Measurements from ENCODE around the gene ZNF354C. TPM values are rescaled to one million over a fixed set of nuclear protein-coding genes. Genes with fewer than 3 reads are reported as not detected.

The ZNF354C gene
- total and polyA plus RNA-seq, 7 experiments from 2014 or later = 0.97 to 12.3 (median 4.3) TPM

- no peak for ATAC-seq
- H3K27me3 Mint-ChIP-seq = peaks cover 0 to 16% (median 8%) of the 10 kb centered on the region in 5 donors
- intact Hi-C loops (cut with micrococcal nuclease) = no loop called here
- H3K4me3 ChIP-seq (ENCODE audit: low read length) = no peak overlapping the region
- H3K4me1 ChIP-seq (ENCODE audit: control insufficient read depth in 2 of 2, insufficient read depth in 2 of 2, low read length in 2 of 2) = no peaks in the 10 kb centered on the region
- ChIA-PET CTCF (no interaction called here), POLR2A (no interaction called here)
- peaks cover 0 to under 1% (median 0%) of the 10 kb centered on the region in 7 donors for H3K4me1 Mint-ChIP-seq
- peaks cover 0 to 38% (median 14%) of the 10 kb centered on the region in 11 donors for H3K9me3 Mint-ChIP-seq
- H3K9me3 ChIP-seq (ENCODE audit: control insufficient read depth in 2 of 3, low read length in 3 of 3) = no peaks in the 10 kb centered on the region
- DNase-seq = no peak
- H3K27ac Mint-ChIP-seq = no peak overlapping the region
- H3K27me3 ChIP-seq (ENCODE audit: control insufficient read depth in 2 of 2, insufficient read depth in 2 of 2, low read length in 2 of 2) = no peaks in the 10 kb centered on the region
- H3K36me3 Mint-ChIP-seq = peaks cover 0 to 3% (median under 1%) of the 10 kb centered on the region in 5 donors
- H3K36me3 ChIP-seq (ENCODE audit: control insufficient read depth in 2 of 3, insufficient read depth in 3 of 3, low read length in 3 of 3) = no peaks in the 10 kb centered on the region
- H3K4me3 Mint-ChIP-seq = peak overlapping the region in 1 of 10 donors; percentile 5
- H3K27ac ChIP-seq (ENCODE audit: low read depth, low read length) = no peak overlapping the region
Measured at GRCh38 chr5:179054036-179054785, 6.0 kb upstream of the ZNF354C start.

- Histone ChIP-seq H3K9me3 (ENCODE audit: control insufficient read depth in 2 of 3, low read length in 3 of 3) (no peaks in the 10 kb centered on the region), H3K27ac (ENCODE audit: low read depth, low read length) (no peak overlapping the region), H3K36me3 (ENCODE audit: control insufficient read depth in 2 of 3, insufficient read depth in 3 of 3, low read length in 3 of 3) (no peaks in the 10 kb centered on the region), H3K4me3 (ENCODE audit: low read length) (no peak overlapping the region), H3K27me3 (ENCODE audit: control insufficient read depth in 2 of 2, insufficient read depth in 2 of 2, low read length in 2 of 2) (no peaks in the 10 kb centered on the region), H3K4me1 (ENCODE audit: control insufficient read depth in 2 of 2, insufficient read depth in 2 of 2, low read length in 2 of 2) (no peaks in the 10 kb centered on the region)
- Mint-ChIP-seq H3K27ac (no peak overlapping the region), H3K36me3 (peaks cover 0 to 6% (median 3%) of the 10 kb centered on the region in 5 donors), H3K27me3 (peaks cover 0 to 16% (median 8%) of the 10 kb centered on the region in 5 donors), H3K9me3 (peaks cover 0 to 40% (median 17%) of the 10 kb centered on the region in 11 donors), H3K4me1 (peaks cover 4 to 7% (median 6%) of the 10 kb centered on the region in 7 donors), H3K4me3 (no peak overlapping the region)
- ChIA-PET CTCF (no interaction called here), POLR2A (no interaction called here)
- intact Hi-C loops (cut with micrococcal nuclease) = no loop called here
- ATAC-seq (no peak), DNase-seq (no peak)
Measured at GRCh38 chr5:179054876-179055275, 5.3 kb upstream of the ZNF354C start.

- H3K9me3 ChIP-seq (ENCODE audit: control insufficient read depth in 2 of 3, low read length in 3 of 3) = no peaks in the 10 kb centered on the region
- H3K27me3 ChIP-seq (ENCODE audit: control insufficient read depth in 2 of 2, insufficient read depth in 2 of 2, low read length in 2 of 2) = no peaks in the 10 kb centered on the region
- ChIA-PET CTCF (no interaction called here), POLR2A (no interaction called here)
- Mint-ChIP-seq H3K4me3 (no peak overlapping the region), H3K9me3 (peaks cover 0 to 40% (median 14%) of the 10 kb centered on the region in 11 donors), H3K36me3 (peaks cover 0 to 10% (median 3%) of the 10 kb centered on the region in 5 donors), H3K27ac (no peak overlapping the region), H3K4me1 (peaks cover 4 to 12% (median 9%) of the 10 kb centered on the region in 7 donors), H3K27me3 (peaks cover 0 to 16% (median 8%) of the 10 kb centered on the region in 5 donors)
- intact Hi-C loops (cut with micrococcal nuclease) = no loop called here
- DNase-seq = no peak
- ATAC-seq = no peak
- H3K36me3 ChIP-seq (ENCODE audit: control insufficient read depth in 2 of 3, insufficient read depth in 3 of 3, low read length in 3 of 3) = peaks cover 0 to 3% (median 0%) of the 10 kb centered on the region in 3 experiments
- H3K4me1 ChIP-seq (ENCODE audit: control insufficient read depth in 2 of 2, insufficient read depth in 2 of 2, low read length in 2 of 2) = no peaks in the 10 kb centered on the region
- no peak overlapping the region for H3K27ac ChIP-seq (ENCODE audit: low read depth, low read length)
- H3K4me3 ChIP-seq (ENCODE audit: low read length) = no peak overlapping the region
Measured at GRCh38 chr5:179055436-179055835, 4.7 kb upstream of the ZNF354C start.

GRCh38 chr5:179055841-179056240 is 4.3 kb upstream of the ZNF354C start:
- DNase-seq = no peak
- Histone ChIP-seq H3K4me3 (ENCODE audit: low read length) (no peak overlapping the region), H3K27ac (ENCODE audit: low read depth, low read length) (no peak overlapping the region), H3K4me1 (ENCODE audit: control insufficient read depth in 2 of 2, insufficient read depth in 2 of 2, low read length in 2 of 2) (peaks cover 0 to 2% of the 10 kb centered on the region in 2 donors), H3K27me3 (ENCODE audit: control insufficient read depth in 2 of 2, insufficient read depth in 2 of 2, low read length in 2 of 2) (no peaks in the 10 kb centered on the region), H3K9me3 (ENCODE audit: control insufficient read depth in 2 of 3, low read length in 3 of 3) (no peaks in the 10 kb centered on the region), H3K36me3 (ENCODE audit: control insufficient read depth in 2 of 3, insufficient read depth in 3 of 3, low read length in 3 of 3) (peaks cover 0 to 6% (median 0%) of the 10 kb centered on the region in 3 experiments)
- POLR2A ChIA-PET = no interaction called here
- Mint-ChIP-seq H3K36me3 (peaks cover 0 to 12% (median 3%) of the 10 kb centered on the region in 5 donors), H3K27me3 (peaks cover 0 to 16% (median 8%) of the 10 kb centered on the region in 5 donors), H3K27ac (no peak overlapping the region), H3K4me1 (peaks cover 4 to 15% (median 10%) of the 10 kb centered on the region in 7 donors), H3K4me3 (no peak overlapping the region), H3K9me3 (peaks cover 0 to 39% (median 14%) of the 10 kb centered on the region in 11 donors)
- CTCF ChIA-PET = no interaction called here
- intact Hi-C loops (cut with micrococcal nuclease) = no loop called here
- ATAC-seq = no peak

GRCh38 chr5:179061025-179061424 is 852 bp downstream of the ZNF354C start:
- H3K4me1 ChIP-seq (ENCODE audit: control insufficient read depth in 2 of 2, insufficient read depth in 2 of 2, low read length in 2 of 2) = peaks cover 0 to 9% of the 10 kb centered on the region in 2 donors
- H3K9me3 Mint-ChIP-seq = peaks cover 4 to 50% (median 22%) of the 10 kb centered on the region in 11 donors
- ChIA-PET CTCF (interaction anchor here (1.1 to 1.6 kb wide), 2 partner anchors 37 to 202 kb away, joined by 3 to 7 read pairs; partner anchors contain the start of genes ZNF354B and ZNF879), POLR2A (interaction anchor here (1.2 to 2.7 kb wide), 7 partner anchors 9 to 437 kb away, joined by 3 to 29 read pairs (median 8); partner anchors contain the start of genes ZFP2, ZNF354B and ZNF879)
- H3K36me3 ChIP-seq (ENCODE audit: control insufficient read depth in 2 of 3, insufficient read depth in 3 of 3, low read length in 3 of 3) = peaks cover 0 to 36% (median 0%) of the 10 kb centered on the region in 3 experiments
- no peaks in the 10 kb centered on the region for H3K27me3 ChIP-seq (ENCODE audit: control insufficient read depth in 2 of 2, insufficient read depth in 2 of 2, low read length in 2 of 2)
- H3K36me3 Mint-ChIP-seq = peaks cover 33 to 55% (median 43%) of the 10 kb centered on the region in 5 donors
- intact Hi-C loops (cut with micrococcal nuclease) = loop anchor here in 1 of 2 donors (2.0 to 5.0 kb wide), 2 partner anchors 431 to 434 kb away; partner anchors contain the start of gene CLK4
- peak overlapping the region; percentile 89 to 99 (median 94) for H3K4me3 Mint-ChIP-seq
- peak overlapping the region; percentile 79 for H3K27ac ChIP-seq (ENCODE audit: low read depth, low read length)
- peaks cover 0 to 19% (median 0%) of the 10 kb centered on the region in 3 experiments for H3K9me3 ChIP-seq (ENCODE audit: control insufficient read depth in 2 of 3, low read length in 3 of 3)
- peaks cover 0 to 7% (median 2%) of the 10 kb centered on the region in 5 donors for H3K27me3 Mint-ChIP-seq
- ATAC-seq (no peak), DNase-seq (no peak)
- H3K27ac Mint-ChIP-seq = peak overlapping the region; percentile 29 to 95 (median 88)
- H3K4me3 ChIP-seq (ENCODE audit: low read length) = peak overlapping the region; percentile 73
- peaks cover 16 to 43% (median 36%) of the 10 kb centered on the region in 7 donors for H3K4me1 Mint-ChIP-seq

- no peaks in the 10 kb centered on the region for H3K27me3 ChIP-seq (ENCODE audit: control insufficient read depth in 2 of 2, insufficient read depth in 2 of 2, low read length in 2 of 2)
- DNase-seq = no peak
- intact Hi-C loops (cut with micrococcal nuclease) = no loop called here
- H3K36me3 ChIP-seq (ENCODE audit: control insufficient read depth in 2 of 3, insufficient read depth in 3 of 3, low read length in 3 of 3) = peaks cover 0 to 61% (median 4%) of the 10 kb centered on the region in 3 experiments
- H3K9me3 ChIP-seq (ENCODE audit: control insufficient read depth in 2 of 3, low read length in 3 of 3) = peaks cover 0 to 61% (median 10%) of the 10 kb centered on the region in 3 experiments
- no peak overlapping the region for H3K4me3 ChIP-seq (ENCODE audit: low read length)
- no peaks in the 10 kb centered on the region for H3K27me3 Mint-ChIP-seq
- no peak for ATAC-seq
- no peak overlapping the region for H3K27ac ChIP-seq (ENCODE audit: low read depth, low read length)
- peak overlapping the region in 1 of 10 donors; percentile 25 for H3K4me3 Mint-ChIP-seq
- peaks cover 0 to 9% of the 10 kb centered on the region in 2 donors for H3K4me1 ChIP-seq (ENCODE audit: control insufficient read depth in 2 of 2, insufficient read depth in 2 of 2, low read length in 2 of 2)
- POLR2A ChIA-PET = no interaction called here
- no peak overlapping the region for H3K27ac Mint-ChIP-seq
- peaks cover 11 to 86% (median 54%) of the 10 kb centered on the region in 11 donors for H3K9me3 Mint-ChIP-seq
- H3K4me1 Mint-ChIP-seq = peaks cover 8 to 35% (median 24%) of the 10 kb centered on the region in 7 donors
- H3K36me3 Mint-ChIP-seq = peaks cover 48 to 88% (median 82%) of the 10 kb centered on the region in 5 donors
- CTCF ChIA-PET = no interaction called here
Measured at GRCh38 chr5:179065703-179066102, 5.5 kb downstream of the ZNF354C start.
